Colonic mucosa (tissue), 4 donors: ENCODE results near the gene EAF2. TPM values are rescaled to one million over a fixed set of nuclear protein-coding genes. Genes with fewer than 3 reads are reported as not detected.

ENCODE experiments used
- DNase-seq: peaks from one replicate; pipeline ENCODE4 v3.0.0-alpha.2; 2020
- H3K27ac ChIP-seq: fragments of 200-600 bp; one replicate; pipeline ENCODE4 v1.8.0; 2021
- H3K27me3 ChIP-seq: fragments of 200-600 bp; one replicate; pipeline ENCODE4 v1.8.0; 2021
- H3K36me3 ChIP-seq: fragments of 200-600 bp; one replicate; pipeline ENCODE4 v1.8.0; 2021
- H3K4me1 ChIP-seq: fragments of 200-600 bp; one replicate; pipeline ENCODE4 v1.8.0; 2021; ENCODE audit warnings: mild to moderate bottlenecking
- H3K4me3 ChIP-seq: fragments of 200-600 bp; one replicate; pipeline ENCODE4 v1.8.0; 2021
- H3K9ac ChIP-seq, 2 donors: one replicate each; pipeline ENCODE4 v1.7.0; 2013; ENCODE audit warnings: control low read depth in 2 of 2, low read depth in 2 of 2, low read length in 2 of 2
- H3K9me3 ChIP-seq: fragments of 200-600 bp; one replicate; pipeline ENCODE4 v1.8.0; 2021
- CTCF ChIP-seq: fragments of 200-600 bp; IDR thresholded peaks from one replicate; pipeline ENCODE4 v1.8.0; 2022; ENCODE audit warnings: antibody characterized with exemption, mild to moderate bottlenecking
- intact Hi-C: fragments of 100-400 bp; cut with DNase I; formaldehyde crosslinking; loops from one replicate; pipeline ENCODE4 v1.14.1; 2022
- total RNA-seq, 2 donors: library from RNA; stranded (reverse); fragmentation: NEBNext Ultra II Directional in 1 of 2; extraction: Animal tissue kit (Norgen Biotek cat#: 25700) in 1 of 2; gene quantifications; one replicate each; pipeline ENCODE4 v1.2.1, GENCODE V29; 2021
- donor health status: healthy.
- donor health status: DM: no; HTN: no; CAD: no.
- donor health status: DM: no; HTN: no; CAD: no.

EAF2 gene
- total RNA-seq, 2 donors from 2014 or later: 4.5 to 6.3 TPM

GRCh38 chr3:121863801-121864200 is 28.8 kb downstream of the EAF2 start:
- Histone ChIP-seq H3K9ac (no peak overlapping the region), H3K27ac (no peak overlapping the region), H3K4me1 (no peaks in the 10 kb centered on the region), H3K27me3 (no peaks in the 10 kb centered on the region), H3K36me3 (no peaks in the 10 kb centered on the region), H3K9me3 (no peaks in the 10 kb centered on the region), H3K4me3 (no peak overlapping the region)
- no peak for TF ChIP-seq CTCF
- intact Hi-C loops: no loop called here
- DNase-seq: no peak

DNA sequence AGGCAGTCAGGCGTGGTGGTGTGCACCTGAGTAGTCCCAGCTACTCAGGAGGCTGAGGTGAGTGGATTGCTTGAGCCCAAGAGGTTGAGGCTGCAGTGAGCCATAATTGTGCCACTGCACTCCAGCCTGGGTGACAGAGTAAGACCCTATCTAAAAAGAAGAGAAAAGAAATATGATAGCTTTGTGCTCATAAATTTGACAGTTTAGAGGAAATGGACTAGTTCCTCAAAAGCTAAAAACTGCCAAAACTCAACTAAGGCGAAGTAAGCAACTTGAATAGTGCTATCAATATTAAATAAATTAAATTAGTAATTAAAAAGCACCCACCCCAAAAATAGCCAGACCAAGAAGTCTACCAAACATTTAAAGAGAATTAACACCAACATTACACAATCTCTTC is 34.7 kb downstream of the EAF2 start:
- Histone ChIP-seq H3K27me3 (no peaks in the 10 kb centered on the region), H3K27ac (no peak overlapping the region), H3K9ac (no peak overlapping the region), H3K36me3 (no peaks in the 10 kb centered on the region), H3K9me3 (no peaks in the 10 kb centered on the region), H3K4me3 (no peak overlapping the region), H3K4me1 (no peaks in the 10 kb centered on the region)
- intact Hi-C loops: no loop called here
- TF ChIP-seq CTCF: no peak
- no peak for DNase-seq

- no peaks in the 10 kb centered on the region for H3K4me1 ChIP-seq
- no peaks in the 10 kb centered on the region for H3K9me3 ChIP-seq
- DNase-seq: no peak
- no peaks in the 10 kb centered on the region for H3K27me3 ChIP-seq
- no peak overlapping the region for H3K9ac ChIP-seq
- no peak overlapping the region for H3K4me3 ChIP-seq
- H3K36me3 ChIP-seq: no peaks in the 10 kb centered on the region
- H3K27ac ChIP-seq: no peak overlapping the region
- no peak for TF ChIP-seq CTCF
- intact Hi-C loops: no loop called here
Measured at GRCh38 chr3:121870717-121871116, 35.7 kb downstream of the EAF2 start.

DNA sequence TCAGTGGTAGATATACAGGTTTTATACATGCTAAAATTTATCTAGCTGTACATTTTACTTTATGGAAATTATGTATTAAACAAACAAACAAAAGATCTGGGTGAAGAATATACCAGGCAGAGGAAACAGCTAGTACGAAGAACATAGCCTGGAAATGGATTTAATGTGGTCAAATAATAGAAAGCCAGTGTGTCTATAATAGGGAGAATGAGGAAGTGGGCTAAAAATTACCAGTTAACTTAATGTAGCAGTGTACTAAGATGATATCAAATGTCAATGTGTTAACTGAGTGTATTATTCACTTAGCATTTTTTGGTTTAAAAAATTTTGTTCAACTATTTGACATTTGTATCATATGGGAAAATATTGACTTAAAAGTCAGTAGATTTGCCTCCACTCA is 36.4 kb downstream of the EAF2 start:
- Histone ChIP-seq H3K27ac (no peak overlapping the region), H3K4me3 (no peak overlapping the region), H3K9ac (no peak overlapping the region), H3K27me3 (no peaks in the 10 kb centered on the region), H3K36me3 (no peaks in the 10 kb centered on the region), H3K9me3 (no peaks in the 10 kb centered on the region), H3K4me1 (no peaks in the 10 kb centered on the region)
- intact Hi-C loops: no loop called here
- no peak for DNase-seq
- no peak for TF ChIP-seq CTCF

- Histone ChIP-seq H3K4me1 (no peaks in the 10 kb centered on the region), H3K9ac (no peak overlapping the region), H3K36me3 (no peaks in the 10 kb centered on the region), H3K27ac (no peak overlapping the region), H3K9me3 (no peaks in the 10 kb centered on the region), H3K27me3 (no peaks in the 10 kb centered on the region), H3K4me3 (no peak overlapping the region)
- intact Hi-C loops: no loop called here
- TF ChIP-seq CTCF: no peak
- DNase-seq: no peak
Measured at GRCh38 chr3:121878411-121878810, 43.4 kb downstream of the EAF2 start.

DNA sequence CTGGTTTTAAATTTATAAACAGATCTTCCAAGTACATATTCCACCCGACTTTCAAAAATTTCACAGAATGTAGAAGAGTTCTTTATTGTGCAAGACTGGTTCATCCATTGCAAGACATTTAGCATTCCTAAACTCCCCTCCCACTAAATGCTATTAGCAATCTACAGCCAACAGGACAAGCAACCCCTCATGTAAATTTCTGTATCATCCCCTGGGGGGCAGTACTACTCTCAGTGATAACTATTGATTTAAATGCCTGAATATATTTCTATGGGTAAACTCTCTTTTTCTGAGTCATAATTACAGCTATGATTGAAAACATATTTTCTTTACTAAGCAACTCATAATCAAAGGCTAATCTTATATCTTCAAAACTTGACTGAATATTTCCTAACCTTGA is 48.5 kb downstream of the EAF2 start:
- no peaks in the 10 kb centered on the region for H3K9me3 ChIP-seq
- H3K9ac ChIP-seq: no peak overlapping the region
- no peak overlapping the region for H3K4me3 ChIP-seq
- intact Hi-C loops: loop anchor here (5.0 kb wide), 1 partner anchor 114 kb away; no protein-coding TSS in a partner anchor
- no peaks in the 10 kb centered on the region for H3K4me1 ChIP-seq
- H3K27ac ChIP-seq: no peak overlapping the region
- DNase-seq: no peak
- peak; percentile 50 for TF ChIP-seq CTCF
- H3K27me3 ChIP-seq: no peaks in the 10 kb centered on the region
- H3K36me3 ChIP-seq: no peaks in the 10 kb centered on the region
